Peyer's patch (tissue), 4 donors: ENCODE measurements around the gene MAP1LC3B2.

Experiments used
- POLR2A ChIP-seq, 2 donors: fragments of 450-650 bp; IDR thresholded peaks; one replicate each; pipeline ENCODE4 v1.5.1; 2017; ENCODE audit warnings: antibody characterized with exemption in 2 of 2, mild to moderate bottlenecking in 2 of 2, moderate library complexity in 2 of 2
- TF ChIP-seq, protein P1 (sequence below), 6 experiments: fragments of 450-650 bp in 4 of 6; fragments of 200-600 bp in 2 of 6; sonication (generic) in 1 of 6; IDR thresholded peaks; one replicate each; pipeline ENCODE4 v1.5.1; 2017 to 2019; ENCODE audit warnings: antibody characterized with exemption in 6 of 6, mild to moderate bottlenecking in 3 of 6, moderate library complexity in 1 of 6

- TF ChIP-seq, protein P1, sequence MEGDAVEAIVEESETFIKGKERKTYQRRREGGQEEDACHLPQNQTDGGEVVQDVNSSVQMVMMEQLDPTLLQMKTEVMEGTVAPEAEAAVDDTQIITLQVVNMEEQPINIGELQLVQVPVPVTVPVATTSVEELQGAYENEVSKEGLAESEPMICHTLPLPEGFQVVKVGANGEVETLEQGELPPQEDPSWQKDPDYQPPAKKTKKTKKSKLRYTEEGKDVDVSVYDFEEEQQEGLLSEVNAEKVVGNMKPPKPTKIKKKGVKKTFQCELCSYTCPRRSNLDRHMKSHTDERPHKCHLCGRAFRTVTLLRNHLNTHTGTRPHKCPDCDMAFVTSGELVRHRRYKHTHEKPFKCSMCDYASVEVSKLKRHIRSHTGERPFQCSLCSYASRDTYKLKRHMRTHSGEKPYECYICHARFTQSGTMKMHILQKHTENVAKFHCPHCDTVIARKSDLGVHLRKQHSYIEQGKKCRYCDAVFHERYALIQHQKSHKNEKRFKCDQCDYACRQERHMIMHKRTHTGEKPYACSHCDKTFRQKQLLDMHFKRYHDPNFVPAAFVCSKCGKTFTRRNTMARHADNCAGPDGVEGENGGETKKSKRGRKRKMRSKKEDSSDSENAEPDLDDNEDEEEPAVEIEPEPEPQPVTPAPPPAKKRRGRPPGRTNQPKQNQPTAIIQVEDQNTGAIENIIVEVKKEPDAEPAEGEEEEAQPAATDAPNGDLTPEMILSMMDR (IDR thresholded peaks at IDR 0.05): no peak
- TF ChIP-seq POLR2A (IDR thresholded peaks at IDR 0.05): no peak
These were observed 33.5 kb downstream of the MAP1LC3B2 start for GRCh38 chr12:116592731-116593130.
